ENCODE results near the gene CPNE4.

The CPNE4 gene

DNA sequence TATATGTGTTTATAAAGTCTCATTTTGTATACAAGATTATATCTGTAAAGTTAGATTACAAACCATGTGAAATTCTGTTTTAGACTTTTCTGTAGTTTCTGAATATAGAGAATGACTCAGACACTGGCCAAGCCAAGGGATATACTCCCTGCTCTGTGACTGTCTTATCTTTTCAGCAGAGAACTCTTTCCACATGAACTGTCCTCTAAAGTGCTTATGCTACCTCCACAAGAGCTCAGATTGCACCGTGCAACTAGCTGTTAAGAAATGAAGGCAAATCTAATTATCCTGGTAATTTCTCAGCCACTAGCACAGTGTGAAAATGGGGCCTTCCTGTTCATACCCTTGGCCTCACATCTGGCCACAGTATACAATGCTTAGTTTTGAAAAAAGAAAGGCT is 44.3 kb upstream of the CPNE4 start:
- Histone ChIP-seq H3K4me2 (ENCODE audit: low read length) (no peak overlapping the region), H3K4me3 (ENCODE audit: low read length) (no peak overlapping the region), H3K9me3 (ENCODE audit: control insufficient read depth, insufficient read depth, low read length) (no peaks in the 10 kb centered on the region), H3K4me1 (ENCODE audit: control insufficient read depth, low read length) (no peaks in the 10 kb centered on the region), H4K20me1 (ENCODE audit: control insufficient read depth, insufficient read depth, low read depth, low read length) (no peaks in the 10 kb centered on the region), H3F3A (ENCODE audit: control insufficient read depth, insufficient read depth) (no peaks in the 10 kb centered on the region), H3K27ac (ENCODE audit: low read depth, low read length) (no peak overlapping the region), H3K36me3 (ENCODE audit: control insufficient read depth, low read length) (no peaks in the 10 kb centered on the region), H3K79me2 (ENCODE audit: control insufficient read depth, low read length) (no peaks in the 10 kb centered on the region), H3K27me3 (ENCODE audit: control insufficient read depth, low read length) (no peaks in the 10 kb centered on the region), H3K9me2 (replicated peaks; ENCODE audit: control insufficient read depth, low read length) (no peaks in the 10 kb centered on the region)
- TF ChIP-seq, protein P1, sequence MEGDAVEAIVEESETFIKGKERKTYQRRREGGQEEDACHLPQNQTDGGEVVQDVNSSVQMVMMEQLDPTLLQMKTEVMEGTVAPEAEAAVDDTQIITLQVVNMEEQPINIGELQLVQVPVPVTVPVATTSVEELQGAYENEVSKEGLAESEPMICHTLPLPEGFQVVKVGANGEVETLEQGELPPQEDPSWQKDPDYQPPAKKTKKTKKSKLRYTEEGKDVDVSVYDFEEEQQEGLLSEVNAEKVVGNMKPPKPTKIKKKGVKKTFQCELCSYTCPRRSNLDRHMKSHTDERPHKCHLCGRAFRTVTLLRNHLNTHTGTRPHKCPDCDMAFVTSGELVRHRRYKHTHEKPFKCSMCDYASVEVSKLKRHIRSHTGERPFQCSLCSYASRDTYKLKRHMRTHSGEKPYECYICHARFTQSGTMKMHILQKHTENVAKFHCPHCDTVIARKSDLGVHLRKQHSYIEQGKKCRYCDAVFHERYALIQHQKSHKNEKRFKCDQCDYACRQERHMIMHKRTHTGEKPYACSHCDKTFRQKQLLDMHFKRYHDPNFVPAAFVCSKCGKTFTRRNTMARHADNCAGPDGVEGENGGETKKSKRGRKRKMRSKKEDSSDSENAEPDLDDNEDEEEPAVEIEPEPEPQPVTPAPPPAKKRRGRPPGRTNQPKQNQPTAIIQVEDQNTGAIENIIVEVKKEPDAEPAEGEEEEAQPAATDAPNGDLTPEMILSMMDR (IDR thresholded peaks at IDR 0.05; ENCODE audit: low read depth, low read length, poor library complexity, severe bottlenecking): no peak
- TF ChIP-seq EZH2phosphoT487 (IDR thresholded peaks at IDR 0.05; ENCODE audit: borderline replicate concordance, low read length): no peak

DNA sequence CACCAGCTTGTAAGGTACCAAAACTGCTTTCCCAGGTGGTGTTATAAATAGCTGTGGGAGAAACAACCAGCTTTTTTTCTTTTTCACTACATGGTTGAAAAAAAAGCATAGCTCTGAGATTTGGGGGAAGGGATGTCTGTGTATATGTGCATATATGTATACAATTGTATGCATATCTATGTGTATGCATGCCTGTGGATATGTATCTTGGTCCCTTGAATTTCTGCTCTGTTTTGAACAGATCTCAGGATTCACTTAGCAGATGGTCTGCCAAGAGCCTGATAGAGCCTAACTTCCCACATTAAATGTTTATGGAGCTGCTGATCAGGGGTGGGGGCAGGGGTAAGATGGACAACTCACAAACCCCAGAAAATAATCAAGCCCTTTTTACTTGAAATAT is 39.0 kb upstream of the CPNE4 start:
- Histone ChIP-seq H3K9me3 (ENCODE audit: control insufficient read depth, insufficient read depth, low read length) (no peaks in the 10 kb centered on the region), H3K79me2 (ENCODE audit: control insufficient read depth, low read length) (no peaks in the 10 kb centered on the region), H4K20me1 (ENCODE audit: control insufficient read depth, insufficient read depth, low read depth, low read length) (no peaks in the 10 kb centered on the region), H3K4me2 (ENCODE audit: low read length) (no peak overlapping the region), H3K36me3 (ENCODE audit: control insufficient read depth, low read length) (no peaks in the 10 kb centered on the region), H3K4me1 (ENCODE audit: control insufficient read depth, low read length) (no peaks in the 10 kb centered on the region), H3K27me3 (ENCODE audit: control insufficient read depth, low read length) (no peaks in the 10 kb centered on the region; the same call in 1 of the 2 replicates), H3K9me2 (replicated peaks; ENCODE audit: control insufficient read depth, low read length) (no peaks in the 10 kb centered on the region), H3K4me3 (ENCODE audit: low read length) (no peak overlapping the region), H3K27ac (ENCODE audit: low read depth, low read length) (no peak overlapping the region), H3F3A (ENCODE audit: control insufficient read depth, insufficient read depth) (no peaks in the 10 kb centered on the region)
- TF ChIP-seq, protein P1 (IDR thresholded peaks at IDR 0.05; ENCODE audit: low read depth, low read length, poor library complexity, severe bottlenecking): no peak
- no peak for TF ChIP-seq EZH2phosphoT487 (IDR thresholded peaks at IDR 0.05; ENCODE audit: borderline replicate concordance, low read length)

DNA sequence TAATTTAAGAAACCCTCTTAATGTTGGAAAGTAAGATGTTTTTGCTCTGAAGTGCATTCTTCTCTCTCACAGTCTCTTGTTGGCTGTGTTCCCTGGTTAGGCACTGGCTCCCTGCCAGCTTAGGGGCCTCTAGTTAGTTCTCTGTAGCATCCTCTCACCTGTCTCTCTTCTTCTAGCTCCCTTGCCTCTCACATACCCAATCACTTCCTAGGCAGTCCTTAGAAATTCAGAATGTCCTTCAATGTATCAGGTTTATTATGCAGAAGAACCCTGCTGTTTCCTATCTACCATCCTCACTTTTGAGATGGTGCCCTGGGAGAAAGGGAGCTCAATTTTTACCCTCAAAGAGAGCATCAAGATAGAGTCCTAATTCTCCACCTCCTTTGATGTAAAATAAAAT is 36.2 kb upstream of the CPNE4 start:
- TF ChIP-seq EZH2phosphoT487 (IDR thresholded peaks at IDR 0.05; ENCODE audit: borderline replicate concordance, low read length): no peak
- TF ChIP-seq, protein P1 (IDR thresholded peaks at IDR 0.05; ENCODE audit: low read depth, low read length, poor library complexity, severe bottlenecking): no peak
- Histone ChIP-seq H3K36me3 (ENCODE audit: control insufficient read depth, low read length) (no peaks in the 10 kb centered on the region), H3K9me3 (ENCODE audit: control insufficient read depth, insufficient read depth, low read length) (no peaks in the 10 kb centered on the region), H3K27me3 (ENCODE audit: control insufficient read depth, low read length) (no peaks in the 10 kb centered on the region; the same call in 1 of the 2 replicates), H3K27ac (ENCODE audit: low read depth, low read length) (no peak overlapping the region), H3K4me1 (ENCODE audit: control insufficient read depth, low read length) (no peaks in the 10 kb centered on the region), H3K79me2 (ENCODE audit: control insufficient read depth, low read length) (no peaks in the 10 kb centered on the region), H3K4me3 (ENCODE audit: low read length) (no peak overlapping the region), H4K20me1 (ENCODE audit: control insufficient read depth, insufficient read depth, low read depth, low read length) (no peaks in the 10 kb centered on the region), H3F3A (ENCODE audit: control insufficient read depth, insufficient read depth) (no peaks in the 10 kb centered on the region), H3K4me2 (ENCODE audit: low read length) (no peak overlapping the region), H3K9me2 (replicated peaks; ENCODE audit: control insufficient read depth, low read length) (no peaks in the 10 kb centered on the region)

DNA sequence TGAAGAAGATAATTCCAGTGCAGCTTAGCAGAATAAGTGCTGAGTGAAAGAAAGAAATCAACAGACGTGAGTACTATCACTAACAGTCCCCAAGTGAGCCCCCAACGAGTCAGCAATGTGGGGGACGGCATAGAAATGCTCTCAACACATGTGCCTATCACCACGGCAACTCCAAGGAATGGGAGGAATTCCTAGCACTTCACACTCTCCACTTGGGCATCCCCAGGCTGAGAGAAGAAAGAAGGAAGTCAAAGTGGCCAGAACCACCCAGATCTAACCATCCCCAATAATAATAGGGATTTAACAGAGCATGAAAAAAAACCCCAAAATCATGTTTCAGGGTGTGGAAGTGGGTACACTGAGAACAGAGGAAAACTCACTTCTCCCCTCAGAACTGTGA is 29.3 kb upstream of the CPNE4 start:
- Histone ChIP-seq H3K27ac (ENCODE audit: low read depth, low read length) (no peak overlapping the region), H3K36me3 (ENCODE audit: control insufficient read depth, low read length) (no peaks in the 10 kb centered on the region), H3K27me3 (ENCODE audit: control insufficient read depth, low read length) (no peaks in the 10 kb centered on the region), H3K9me3 (ENCODE audit: control insufficient read depth, insufficient read depth, low read length) (no peaks in the 10 kb centered on the region), H3K4me1 (ENCODE audit: control insufficient read depth, low read length) (no peaks in the 10 kb centered on the region), H3K9me2 (replicated peaks; ENCODE audit: control insufficient read depth, low read length) (no peaks in the 10 kb centered on the region), H3K4me2 (ENCODE audit: low read length) (no peak overlapping the region), H3K4me3 (ENCODE audit: low read length) (no peak overlapping the region), H3K79me2 (ENCODE audit: control insufficient read depth, low read length) (no peaks in the 10 kb centered on the region), H3F3A (ENCODE audit: control insufficient read depth, insufficient read depth) (no peaks in the 10 kb centered on the region), H4K20me1 (ENCODE audit: control insufficient read depth, insufficient read depth, low read depth, low read length) (no peaks in the 10 kb centered on the region)
- TF ChIP-seq EZH2phosphoT487 (IDR thresholded peaks at IDR 0.05; ENCODE audit: borderline replicate concordance, low read length): no peak
- TF ChIP-seq, protein P1 (IDR thresholded peaks at IDR 0.05; ENCODE audit: low read depth, low read length, poor library complexity, severe bottlenecking): no peak

Data from DOHH2 (cell line).